DOHH2 (cell line): Measurements from ENCODE around the gene NQO2.

Experiments
- CTCF ChIP-seq: fragments of 200-600 bp; sonication (generic); IDR thresholded peaks from one replicate; pipeline ENCODE4 v1.5.1; 2014; ENCODE audit warnings: antibody characterized with exemption, mild to moderate bottlenecking, low read depth, low read length; ENCODE audit not compliant: poor library complexity, severe bottlenecking
- EZH2phosphoT487 ChIP-seq: fragments of 200-600 bp; sonication (generic); IDR thresholded peaks from 2 replicates; pipeline ENCODE4 v1.6.1; 2017; ENCODE audit warnings: borderline replicate concordance, mild to moderate bottlenecking, antibody characterized with exemption, low read length, moderate library complexity, mixed read lengths

DNA sequence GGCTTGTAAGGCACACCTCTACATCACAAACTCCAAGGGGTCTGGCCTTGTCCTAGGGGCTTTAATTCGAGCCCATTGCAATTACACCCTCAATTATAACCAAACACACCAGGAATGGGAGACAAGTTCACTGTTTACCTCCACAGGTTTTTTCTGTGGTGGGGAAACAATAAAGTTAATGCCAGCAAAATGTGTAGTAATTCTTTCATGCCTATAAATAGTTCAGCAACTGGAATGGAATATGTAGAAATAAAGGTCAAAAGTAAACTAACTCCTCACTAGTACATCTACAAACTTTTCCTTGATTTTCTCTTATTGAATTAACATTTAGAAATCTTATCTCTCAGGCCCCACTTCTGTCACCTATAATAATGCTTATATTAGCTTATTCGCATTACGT lies 41.5 kb downstream of the NQO2 start:
- TF ChIP-seq CTCF (no peak), EZH2phosphoT487 (no peak)
